A172 (cell line): ENCODE measurements around the gene PROM2. TPM values are rescaled to one million over a fixed set of nuclear protein-coding genes. Genes with fewer than 3 reads are reported as not detected.
A peak's percentile ranks its signal among the peaks of the same experiment; 100 is the strongest.
"Not testable (repeated sequence)": the region's sequence is repeated elsewhere in the genome, so short reads cannot be mapped to it uniquely, and the experiment has no call there.

Source experiments
- DNase-seq: peaks from one replicate; pipeline ENCODE4 v3.0.0-alpha.2; 2015; ENCODE audit warnings: low spot score
- total RNA-seq: library from RNA; depleted of rRNA; stranded (reverse); fragments of >200 nt; shearing (Covaris generic); gene quantifications from 2 replicates; pipeline ENCODE4 v1.2.3, GENCODE V29; 2014; rRNA removed

PROM2 gene
- total RNA-seq, result 0.31 and 1.3 TPM in 2 replicates

GRCh38 chr2:95274291-95275150, at the start of gene PROM2:
TSS of gene PROM2 (plus strand) at chr2:95274449. CDS start at chr2:95274586, 137 bp downstream.
- DNase-seq, result no peak

- no peak for DNase-seq
Observed at GRCh38 chr2:95225658-95226057, 48.6 kb upstream of the PROM2 start.

- peak; percentile 74 for DNase-seq
Observed at GRCh38 chr2:95231723-95232122, 42.5 kb upstream of the PROM2 start.

- no peak for DNase-seq
Observed at GRCh38 chr2:95232232-95232631, 42.0 kb upstream of the PROM2 start.

- no peak for DNase-seq
Observed at GRCh38 chr2:95234286-95234785, 39.9 kb upstream of the PROM2 start.

- no peak for DNase-seq
Observed at GRCh38 chr2:95234816-95235215, 39.4 kb upstream of the PROM2 start.

- DNase-seq, result no peak
Observed at GRCh38 chr2:95238131-95238530, 36.1 kb upstream of the PROM2 start.

- no peak for DNase-seq
Observed at GRCh38 chr2:95240091-95240490, 34.2 kb upstream of the PROM2 start.

- no peak for DNase-seq
Observed at GRCh38 chr2:95240556-95240955, 33.7 kb upstream of the PROM2 start.

GRCh38 chr2:95242084-95242483, 32.2 kb upstream of the PROM2 start:
- DNase-seq, result not testable (repeated sequence)

- DNase-seq, result no peak
Observed at GRCh38 chr2:95258271-95258670, 16.0 kb upstream of the PROM2 start.

GRCh38 chr2:95260028-95261023, 13.9 kb upstream of the PROM2 start:
- DNase-seq, result no peak

GRCh38 chr2:95261602-95262001, 12.6 kb upstream of the PROM2 start:
- DNase-seq, result no peak

GRCh38 chr2:95262896-95263542, 11.2 kb upstream of the PROM2 start:
- peak; percentile 47 for DNase-seq

- DNase-seq, result no peak
Observed at GRCh38 chr2:95264624-95265023, 9.6 kb upstream of the PROM2 start.

- no peak for DNase-seq
Observed at GRCh38 chr2:95265182-95265581, 9.1 kb upstream of the PROM2 start.

- no peak for DNase-seq
Observed at GRCh38 chr2:95266781-95267430, 7.3 kb upstream of the PROM2 start.

- peak; percentile 35 for DNase-seq
Observed at GRCh38 chr2:95267458-95268210, 6.6 kb upstream of the PROM2 start.

GRCh38 chr2:95268211-95269035, 5.8 kb upstream of the PROM2 start:
- no peak for DNase-seq
